Aorta (tissue), 5 donors: ENCODE results near the gene BICC1. TPM values are rescaled to one million over a fixed set of nuclear protein-coding genes. Genes with fewer than 3 reads are reported as not detected.
A peak's percentile ranks its signal among the peaks of the same experiment; 100 is the strongest.

ENCODE experiments used
- ATAC-seq: fragments of 200-7000 bp; cut with Tn5 transposase; one replicate; pipeline ENCODE4 v1.9.1; 2022; ENCODE audit warnings: moderate library complexity; ENCODE audit not compliant: low FRiP score
- DNase-seq, 2 donors: peaks; one replicate each; pipeline ENCODE4 v3.0.0-alpha.2; 2020
- H3K27ac ChIP-seq, 2 donors: one replicate each; pipeline ENCODE4 v1.5.1; 2013; ENCODE audit warnings: low read length in 2 of 2, mild to moderate bottlenecking in 2 of 2, moderate library complexity in 2 of 2, control low read depth in 1 of 2, inconsistent platforms in 1 of 2, low read depth in 1 of 2
- H3K27me3 ChIP-seq, 2 donors: one replicate each; pipeline ENCODE4 v1.6.1; 2013; ENCODE audit warnings: control low read depth in 1 of 2, low read length in 1 of 2, mild to moderate bottlenecking in 1 of 2, moderate library complexity in 1 of 2; ENCODE audit not compliant: insufficient read depth in 2 of 2, control insufficient read depth in 1 of 2
- H3K36me3 ChIP-seq, 2 donors: one replicate each; pipeline ENCODE4 v1.6.1; 2013; ENCODE audit warnings: control low read depth in 1 of 2, low read length in 1 of 2, mild to moderate bottlenecking in 1 of 2; ENCODE audit not compliant: insufficient read depth in 2 of 2, control insufficient read depth in 1 of 2
- H3K4me1 ChIP-seq, 2 donors: one replicate each; pipeline ENCODE4 v1.6.1; 2013; ENCODE audit warnings: low read length in 2 of 2, control low read depth in 1 of 2, mild to moderate bottlenecking in 1 of 2, moderate library complexity in 1 of 2; ENCODE audit not compliant: insufficient read depth in 2 of 2, control insufficient read depth in 1 of 2
- H3K4me3 ChIP-seq, 2 donors: one replicate each; pipeline ENCODE4 v1.5.1; 2013; ENCODE audit warnings: low read length in 2 of 2, control low read depth in 1 of 2, mild to moderate bottlenecking in 1 of 2
- H3K9me3 ChIP-seq: one replicate; pipeline ENCODE4 v1.6.1; 2013; ENCODE audit warnings: mild to moderate bottlenecking, low read length; ENCODE audit not compliant: control insufficient read depth
- WGBS, 2 donors: extraction: QIAGEN DNeasy Blood & Tissue Kit; methylation state at CpG; one replicate each; pipeline ENCODE4 v1.1.7; 2013; 5-methylcytosine and 5-hydroxymethylcytosine counted together
- intact Hi-C, 2 donors: fragments of 100-400 bp; cut with DNase I; formaldehyde crosslinking; loops; one replicate each; pipeline versions ENCODE4 v1.14.2 to v1.15.0; 2022
- polyA plus RNA-seq, 2 donors: library from polyadenylated mRNA; stranded (reverse); fragments of 200-250 nt; gene quantifications; one replicate each; pipeline ENCODE4 v1.2.3, GENCODE V29; 2013
- total RNA-seq, 2 donors: library from RNA; stranded (reverse); fragmentation: NEBNext Ultra II Directional; extraction: Animal tissue kit (Norgen Biotek cat#: 25700); gene quantifications; one replicate each; pipeline ENCODE4 v1.2.1, GENCODE V29; 2021
- donor health status: healthy with polysubstance abuse.
- donor health status: Bipolar disorder and iron deficiency.
- donor health status: DM: no; HTN: no; CAD: no.
- donor health status: DM: no; HTN: no; CAD: no.
- donor health status: DM: yes; HTN: yes; CAD: no.

The BICC1 gene
- total and polyA plus RNA-seq, 4 donors, result 3.8 to 46.8 (median 13.9) TPM

DNA sequence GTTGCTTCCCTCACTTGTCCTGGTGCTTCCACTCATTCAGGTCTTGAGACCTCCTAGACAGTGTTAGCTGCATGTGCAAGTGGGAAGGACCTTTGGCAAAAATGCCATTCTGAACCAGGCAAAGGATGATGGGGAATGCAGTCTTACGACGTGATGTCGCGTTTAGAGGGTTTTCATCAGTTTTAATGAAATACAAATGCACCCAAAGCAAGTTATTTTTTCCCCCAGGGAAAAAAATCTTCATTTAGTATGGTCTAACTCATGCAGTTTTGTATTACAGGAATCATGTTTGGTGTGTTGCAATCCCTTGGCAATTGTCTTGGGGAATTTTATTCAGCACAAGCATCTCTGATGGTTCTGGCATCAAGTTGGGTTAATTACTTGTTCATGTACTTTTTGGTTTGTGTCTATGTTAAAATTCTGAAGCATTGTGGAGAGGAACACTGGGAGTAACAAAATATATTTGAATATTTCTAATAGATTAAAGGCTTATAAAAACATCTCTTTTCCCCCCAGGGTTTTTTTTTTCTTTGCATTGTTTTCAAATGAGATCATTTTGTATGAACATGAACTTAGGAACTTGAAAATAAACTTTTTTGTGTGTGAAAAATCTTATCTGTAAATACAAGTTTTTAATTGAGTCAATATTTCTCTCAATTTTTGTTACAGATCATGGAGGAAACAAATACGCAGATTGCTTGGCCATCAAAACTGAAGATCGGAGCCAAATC lies 188.9 kb downstream of the BICC1 start:
- peak overlapping the region in 1 of 2 donors; percentile 81 for H3K27ac ChIP-seq
- WGBS, 2 donors, result 20 to 32% methylated on average over 6 of the region's 6 CpGs
- no peaks in the 10 kb centered on the region for H3K4me1 ChIP-seq
- H3K9me3 ChIP-seq, result no peaks in the 10 kb centered on the region
- H3K36me3 ChIP-seq, result no peaks in the 10 kb centered on the region
- ATAC-seq, result peak; percentile 78
- no peak for DNase-seq
- no peaks in the 10 kb centered on the region for H3K27me3 ChIP-seq
- intact Hi-C loops, result no loop called here
- no peak overlapping the region for H3K4me3 ChIP-seq

GRCh38 chr10:58704226-58704625 lies 191.6 kb downstream of the BICC1 start:
- H3K9me3 ChIP-seq, result no peaks in the 10 kb centered on the region
- H3K36me3 ChIP-seq, result no peaks in the 10 kb centered on the region
- H3K27me3 ChIP-seq, result no peaks in the 10 kb centered on the region
- ATAC-seq, result no peak
- 97 to 100% methylated on average over 1 of the region's 1 CpG for WGBS, 2 donors
- H3K4me3 ChIP-seq, result no peak overlapping the region
- no peaks in the 10 kb centered on the region for H3K4me1 ChIP-seq
- intact Hi-C loops, result no loop called here
- H3K27ac ChIP-seq, result no peak overlapping the region
- DNase-seq, result no peak

- no peaks in the 10 kb centered on the region for H3K4me1 ChIP-seq
- peak overlapping the region; percentile 32 to 45 for H3K27ac ChIP-seq
- no peaks in the 10 kb centered on the region for H3K36me3 ChIP-seq
- no peaks in the 10 kb centered on the region for H3K9me3 ChIP-seq
- WGBS, 2 donors, result 3 to 4% methylated on average over 5 of the region's 5 CpGs
- intact Hi-C loops, result no loop called here
- DNase-seq (peak in 1 of 2 donors; percentile 65), ATAC-seq (no peak)
- H3K4me3 ChIP-seq, result no peak overlapping the region
- no peaks in the 10 kb centered on the region for H3K27me3 ChIP-seq
Observed at GRCh38 chr10:58704671-58705141, 192.0 kb downstream of the BICC1 start.

DNA sequence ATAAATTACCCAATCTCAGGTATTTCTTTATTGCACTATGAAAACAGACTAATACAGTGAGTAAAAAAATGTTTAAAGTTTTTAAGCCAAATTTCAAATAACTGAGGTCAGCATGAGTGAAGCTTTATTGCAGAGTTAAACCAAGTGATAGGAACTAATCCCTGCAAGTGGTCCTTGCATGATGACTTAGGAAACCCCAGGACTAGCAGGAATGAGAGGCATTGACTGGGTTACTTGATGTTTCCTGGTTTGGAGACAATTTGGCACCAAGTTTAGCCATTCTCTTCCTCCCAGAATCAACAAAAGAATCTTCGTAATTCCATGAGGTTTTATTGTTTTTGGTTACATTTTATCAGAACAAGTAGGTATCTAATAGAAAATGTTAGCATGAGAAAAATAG lies 194.2 kb downstream of the BICC1 start:
- no peaks in the 10 kb centered on the region for H3K36me3 ChIP-seq
- no peaks in the 10 kb centered on the region for H3K9me3 ChIP-seq
- WGBS, 2 donors, result 5 to 10% methylated on average over 1 of the region's 1 CpG
- intact Hi-C loops, result no loop called here
- no peak overlapping the region for H3K4me3 ChIP-seq
- H3K4me1 ChIP-seq, result no peaks in the 10 kb centered on the region
- ATAC-seq (no peak), DNase-seq (no peak)
- H3K27me3 ChIP-seq, result no peaks in the 10 kb centered on the region
- no peak overlapping the region for H3K27ac ChIP-seq

- DNase-seq (no peak), ATAC-seq (no peak)
- Histone ChIP-seq H3K4me1 (peaks cover 4% of the 10 kb centered on the region in 2 donors), H3K4me3 (no peak overlapping the region), H3K27ac (no peak overlapping the region), H3K27me3 (no peaks in the 10 kb centered on the region), H3K36me3 (peaks cover 0 to 1% of the 10 kb centered on the region in 2 donors), H3K9me3 (no peaks in the 10 kb centered on the region)
- intact Hi-C loops, result no loop called here
- WGBS, 2 donors, result 86 to 88% methylated on average over 3 of the region's 3 CpGs
Observed at GRCh38 chr10:58712141-58712540, 199.5 kb downstream of the BICC1 start.

- no peak overlapping the region for H3K4me3 ChIP-seq
- no peaks in the 10 kb centered on the region for H3K27me3 ChIP-seq
- H3K4me1 ChIP-seq, result peaks cover 4% of the 10 kb centered on the region in 2 donors
- H3K36me3 ChIP-seq, result peaks cover 0 to 1% of the 10 kb centered on the region in 2 donors
- intact Hi-C loops, result no loop called here
- DNase-seq (no peak), ATAC-seq (no peak)
- H3K27ac ChIP-seq, result no peak overlapping the region
- H3K9me3 ChIP-seq, result no peaks in the 10 kb centered on the region
- WGBS, 2 donors, result 41 to 43% methylated on average over 1 of the region's 1 CpG
Observed at GRCh38 chr10:58712982-58713381, 200.3 kb downstream of the BICC1 start.

GRCh38 chr10:58714409-58714808 lies 201.7 kb downstream of the BICC1 start:
- Histone ChIP-seq H3K27ac (peak overlapping the region in 1 of 2 donors; percentile 28), H3K27me3 (no peaks in the 10 kb centered on the region), H3K36me3 (peaks cover 0 to 1% of the 10 kb centered on the region in 2 donors), H3K4me3 (no peak overlapping the region), H3K9me3 (no peaks in the 10 kb centered on the region), H3K4me1 (peaks cover 4 to 6% of the 10 kb centered on the region in 2 donors)
- no peak for ATAC-seq
- intact Hi-C loops, result no loop called here
- DNase-seq, result no peak
- WGBS, 2 donors, result 74 to 81% methylated on average over 2 of the region's 2 CpGs

- no peak overlapping the region for H3K4me3 ChIP-seq
- no peaks in the 10 kb centered on the region for H3K9me3 ChIP-seq
- 3 to 5% methylated on average over 2 of the region's 2 CpGs for WGBS, 2 donors
- H3K27me3 ChIP-seq, result no peaks in the 10 kb centered on the region
- H3K27ac ChIP-seq, result no peak overlapping the region
- peaks cover 0 to 1% of the 10 kb centered on the region in 2 donors for H3K36me3 ChIP-seq
- intact Hi-C loops, result no loop called here
- ATAC-seq (no peak), DNase-seq (no peak)
- peaks cover 4 to 6% of the 10 kb centered on the region in 2 donors for H3K4me1 ChIP-seq
Observed at GRCh38 chr10:58715061-58715460, 202.4 kb downstream of the BICC1 start.

- 68 to 69% methylated on average over 13 of the region's 13 CpGs for WGBS, 2 donors
- H3K27ac ChIP-seq, result no peak overlapping the region
- H3K4me1 ChIP-seq, result peaks cover 4 to 6% of the 10 kb centered on the region in 2 donors
- no peak for ATAC-seq
- peaks cover 0 to 1% of the 10 kb centered on the region in 2 donors for H3K36me3 ChIP-seq
- no peak for DNase-seq
- no peaks in the 10 kb centered on the region for H3K27me3 ChIP-seq
- no peaks in the 10 kb centered on the region for H3K9me3 ChIP-seq
- intact Hi-C loops, result no loop called here
- no peak overlapping the region for H3K4me3 ChIP-seq
Observed at GRCh38 chr10:58718596-58718995, 205.9 kb downstream of the BICC1 start.
